HG03521 (cell line): ENCODE data around the gene NAPB.
A peak's percentile ranks its signal among the peaks of the same experiment; 100 is the strongest.
"Not testable (repeated sequence)": the region's sequence is repeated elsewhere in the genome, so short reads cannot be mapped to it uniquely, and the experiment has no call there.

Source experiments
- ATAC-seq: cut with Tn5 transposase; IDR thresholded peaks from one replicate; pipeline ENCODE4 v1.9.1; 2021; ENCODE audit warnings: mild to moderate bottlenecking, moderate library complexity; ENCODE audit not compliant: unreplicated experiment

The NAPB gene

DNA sequence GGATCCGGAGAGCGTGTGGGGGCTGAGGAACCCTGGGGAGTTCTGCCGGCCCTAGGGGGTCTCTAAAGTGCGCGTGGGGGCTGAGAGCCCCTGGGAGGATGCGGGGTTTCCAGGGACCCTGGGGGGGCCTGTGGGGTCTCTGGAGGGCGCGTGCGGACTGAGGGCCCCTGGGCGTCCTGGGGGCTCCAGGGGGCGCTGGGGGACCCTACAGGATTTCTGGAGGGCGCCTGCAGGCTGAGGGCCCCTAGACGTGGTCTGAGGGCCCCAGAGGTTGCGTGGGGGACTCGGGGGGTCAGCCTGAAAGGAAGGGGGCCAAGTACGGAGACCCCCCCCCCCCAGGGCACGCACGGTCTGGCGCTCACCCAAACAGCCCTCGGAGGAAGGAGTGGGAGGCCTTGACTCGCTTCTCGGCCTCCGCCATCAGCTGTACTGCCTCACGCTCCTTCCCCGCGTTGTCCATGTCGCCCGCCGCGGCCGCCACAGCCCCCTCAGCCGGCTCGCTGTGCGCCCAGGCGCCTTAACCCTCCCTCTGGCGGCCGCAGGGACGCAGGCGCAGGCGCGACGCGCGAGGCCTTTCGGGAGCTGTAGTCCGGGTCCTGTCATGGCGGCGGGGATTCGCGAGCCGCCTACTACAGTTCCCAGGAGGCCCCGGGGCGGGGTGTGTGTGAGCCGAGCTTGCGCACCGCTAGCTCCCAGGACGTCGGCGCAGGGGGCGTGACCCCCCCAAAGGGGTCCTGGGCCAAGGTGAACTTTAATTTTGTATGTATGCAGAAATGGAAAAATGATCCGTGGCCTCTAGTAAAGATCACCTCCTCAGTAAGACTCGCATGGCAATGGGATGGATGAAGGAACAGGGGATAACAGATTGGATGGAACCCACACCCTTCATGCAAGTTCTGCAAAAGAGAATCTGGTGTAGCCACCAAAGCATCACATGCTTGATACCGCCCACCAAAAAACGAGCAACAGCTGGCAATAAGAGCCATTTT, at the start of gene NAPB:
Gene NAPB, minus strand, starts transcription at position 546 of the 989 bp plus-strand sequence. Its CDS starts 86 bp downstream, at position 460.
- peak; percentile 96 for ATAC-seq

DNA sequence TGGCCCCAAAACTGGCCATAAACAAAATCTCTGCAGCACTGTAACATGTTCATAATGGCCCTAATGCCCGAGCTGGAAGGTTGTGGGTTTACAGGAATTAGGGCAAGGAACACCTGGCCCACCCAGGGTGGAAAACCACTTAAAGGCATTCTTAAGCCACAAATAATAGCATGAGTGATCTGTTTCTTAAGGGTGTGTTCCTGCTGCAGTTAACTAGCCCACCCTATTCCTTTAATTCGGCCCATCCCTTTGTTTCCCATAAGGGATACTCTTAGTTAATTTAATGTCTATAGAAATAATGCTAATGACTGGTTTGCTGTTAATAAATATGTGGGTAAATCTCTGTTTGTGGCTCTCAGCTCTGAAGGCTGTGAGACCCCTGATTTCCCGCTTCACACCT, 45.7 kb upstream of the NAPB start:
- not testable (repeated sequence) for ATAC-seq

DNA sequence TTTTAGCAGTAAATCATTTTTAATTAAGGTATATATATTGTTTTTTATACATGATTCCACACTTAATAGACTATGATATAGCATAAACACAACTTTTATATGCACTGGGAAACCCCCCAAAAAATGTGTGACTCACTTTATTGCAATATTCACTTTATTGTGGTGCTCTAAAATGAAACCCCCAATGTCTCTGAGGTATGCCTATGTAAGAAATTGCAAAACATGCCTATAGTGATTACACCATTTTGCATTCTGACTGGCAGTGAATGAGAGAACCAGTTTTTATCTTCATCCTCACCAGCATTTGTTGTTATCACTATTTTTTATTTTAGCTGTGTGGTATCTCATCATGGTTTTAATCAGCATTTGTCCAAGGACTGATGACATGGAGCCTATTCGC, 39.9 kb upstream of the NAPB start:
- no peak for ATAC-seq

DNA sequence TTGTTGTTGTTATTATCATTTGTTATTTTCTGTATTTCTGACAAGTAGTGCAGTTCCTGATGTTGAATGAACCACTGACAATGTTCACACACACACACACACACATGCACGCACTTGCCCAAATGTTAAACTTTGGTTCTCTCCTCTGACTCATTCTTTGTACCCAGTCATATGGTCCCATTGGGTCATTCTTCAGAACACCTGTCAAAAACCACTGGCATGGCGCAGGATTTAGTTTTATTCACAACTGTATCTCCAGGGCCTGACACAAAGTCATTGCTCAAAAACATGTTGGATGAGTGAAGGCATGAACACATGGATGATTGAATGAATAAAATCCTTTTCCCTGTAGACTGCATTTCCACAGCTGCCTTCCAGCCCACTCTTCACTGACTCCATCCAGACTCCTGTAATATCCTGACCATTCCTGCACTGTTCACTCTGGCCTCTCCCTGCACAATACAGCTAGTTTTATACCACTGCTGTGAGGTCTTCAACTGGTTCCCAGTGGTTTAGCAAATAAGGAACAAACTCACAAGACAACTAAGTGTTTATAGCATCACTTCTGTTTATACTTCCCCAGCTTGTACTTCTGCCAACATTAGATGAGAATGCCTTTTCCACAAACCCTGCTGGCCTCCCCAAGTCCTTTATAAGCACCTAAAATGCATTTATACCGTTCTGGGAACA, 38.3 kb upstream of the NAPB start:
- ATAC-seq: no peak

DNA sequence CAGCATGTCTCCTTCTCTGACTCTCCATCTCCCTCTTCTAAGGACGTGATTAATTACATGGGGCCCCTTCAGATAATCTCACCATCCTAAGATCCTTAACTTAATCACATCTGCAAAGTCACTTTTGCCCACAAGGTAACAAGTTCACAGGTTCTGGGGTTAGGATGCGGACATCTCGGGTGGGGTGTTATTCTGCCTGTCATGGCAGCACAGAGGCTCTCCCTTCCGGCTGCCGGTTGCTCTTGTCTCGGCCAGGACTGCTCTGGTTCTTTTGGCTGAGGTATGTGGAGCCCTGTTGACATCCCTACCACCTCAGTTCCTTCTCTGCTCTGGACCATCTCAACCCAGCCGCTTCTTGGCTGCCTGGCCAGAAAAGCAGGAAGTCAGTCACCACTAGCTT, 35.6 kb upstream of the NAPB start:
- no peak for ATAC-seq

DNA sequence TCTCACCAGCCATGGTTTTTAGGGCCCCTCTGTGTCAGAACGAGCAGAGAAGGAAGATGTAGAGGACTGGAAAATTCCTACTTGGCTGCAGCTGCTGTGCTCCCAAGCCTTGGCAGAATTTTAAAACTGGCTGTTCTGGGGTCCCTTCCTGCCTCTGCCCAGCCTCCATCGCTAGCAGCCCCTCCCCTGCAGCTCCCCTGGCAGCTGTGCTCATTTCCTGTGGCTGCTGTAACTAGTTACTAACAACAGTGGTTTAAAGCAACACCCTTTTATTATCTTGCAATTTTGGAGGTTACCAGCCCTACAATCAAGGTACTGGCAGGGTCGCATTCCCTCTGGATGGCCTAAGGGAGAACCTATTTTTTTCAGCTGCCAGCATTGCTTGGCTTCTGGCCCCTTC, 35.1 kb upstream of the NAPB start:
- ATAC-seq: no peak

DNA sequence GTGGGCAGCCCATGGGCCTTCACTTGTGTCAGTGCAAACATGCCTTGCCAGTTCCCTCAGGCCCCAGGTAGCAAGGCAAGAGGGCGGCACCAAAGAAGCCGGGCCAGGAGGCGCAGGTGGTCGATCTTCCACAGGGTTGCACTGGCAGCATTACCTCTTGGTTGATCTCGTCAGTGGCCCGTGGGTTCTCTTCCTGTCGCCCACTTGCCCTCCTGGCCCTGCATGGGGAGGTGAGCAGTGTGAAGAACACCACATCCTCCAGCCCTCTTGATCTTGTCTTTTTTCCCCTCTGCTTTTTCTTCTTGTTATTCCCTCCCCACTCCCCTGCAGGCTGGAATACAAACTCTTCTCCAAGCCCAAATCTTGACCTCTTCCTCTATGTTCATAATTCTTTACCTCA, 34.4 kb upstream of the NAPB start:
- no peak for ATAC-seq

DNA sequence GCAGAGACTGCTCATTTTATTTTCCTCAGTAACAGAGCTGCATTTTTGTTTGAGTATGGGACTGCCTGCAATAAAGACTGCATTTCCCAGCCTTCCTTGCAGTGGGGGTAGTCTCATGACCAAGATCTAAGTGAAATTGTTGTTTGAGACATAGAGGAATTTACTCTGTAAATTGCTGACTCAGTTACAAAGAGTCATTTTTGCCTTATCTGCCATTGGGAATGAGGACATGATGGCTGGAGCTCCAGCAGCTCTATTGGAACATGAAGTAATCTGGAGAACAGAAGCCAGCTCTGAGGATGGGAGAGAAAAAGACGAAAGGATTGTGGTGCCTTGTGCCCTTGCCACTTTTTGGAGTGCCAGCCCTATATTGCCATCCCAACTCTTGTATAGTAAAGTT, 33.5 kb upstream of the NAPB start:
- no peak for ATAC-seq

DNA sequence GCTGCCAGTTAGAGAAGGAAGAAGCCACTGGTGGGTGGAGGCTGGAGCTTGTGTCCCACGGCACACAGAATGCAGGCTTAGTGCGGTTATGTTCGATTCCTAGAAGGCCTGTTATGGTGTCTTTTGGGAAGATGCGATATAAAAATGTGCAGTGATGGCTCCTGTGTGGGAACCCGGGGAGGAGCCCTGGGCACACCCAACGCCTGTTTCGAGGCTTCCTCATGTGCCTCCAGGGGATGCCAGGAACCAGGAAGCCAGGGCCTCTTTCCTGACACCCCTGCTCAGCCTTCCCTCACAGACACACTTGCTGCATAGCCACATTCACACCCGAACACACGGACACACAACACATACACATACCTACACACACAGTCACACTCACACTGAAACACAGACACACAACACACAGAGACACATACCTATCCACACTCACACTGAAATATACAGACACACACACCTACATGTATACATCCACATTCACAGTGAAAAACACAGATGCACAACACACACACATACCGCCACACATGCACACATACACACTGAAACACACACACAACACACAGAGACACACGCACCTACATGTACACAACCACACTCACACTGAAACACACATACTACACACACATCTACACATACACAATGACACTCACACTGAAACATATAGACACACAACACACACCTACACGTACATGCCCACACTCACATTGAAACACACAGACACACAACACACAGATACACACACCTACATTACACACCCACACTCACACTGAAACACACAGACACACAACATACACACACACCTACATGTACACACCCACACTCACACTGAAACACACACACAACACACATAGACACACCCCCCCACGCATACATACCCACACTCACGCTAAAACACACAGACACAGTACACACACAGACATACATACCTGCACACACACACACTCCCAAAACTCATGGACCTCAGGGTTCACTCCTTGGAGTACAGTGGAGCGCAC, 32.6 kb upstream of the NAPB start:
- no peak for ATAC-seq

DNA sequence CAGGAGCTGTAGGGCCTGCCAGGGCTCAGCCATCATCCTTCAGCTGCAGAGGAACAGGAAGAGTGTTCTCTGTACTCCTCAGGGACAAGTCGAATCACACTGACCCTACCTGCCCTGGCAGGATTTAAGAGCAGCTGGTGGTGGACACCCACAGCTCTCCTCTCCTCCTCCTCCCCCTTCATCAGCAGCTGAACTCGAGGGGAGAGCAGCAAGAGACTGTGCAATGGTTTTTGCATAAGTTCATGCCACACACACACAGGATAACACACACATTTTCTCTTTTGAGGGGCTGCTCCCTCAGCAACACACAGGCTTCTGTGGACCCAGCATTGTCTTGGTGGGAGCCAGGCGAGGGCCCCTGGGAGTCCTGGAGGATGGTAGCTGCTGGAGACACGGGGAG, 31.5 kb upstream of the NAPB start, which contains the start of gene CST11:
Gene CST11, minus strand, starts transcription at position 101 of the 400 bp plus-strand sequence. Its CDS starts 65 bp downstream, at position 36.
- ATAC-seq: no peak

DNA sequence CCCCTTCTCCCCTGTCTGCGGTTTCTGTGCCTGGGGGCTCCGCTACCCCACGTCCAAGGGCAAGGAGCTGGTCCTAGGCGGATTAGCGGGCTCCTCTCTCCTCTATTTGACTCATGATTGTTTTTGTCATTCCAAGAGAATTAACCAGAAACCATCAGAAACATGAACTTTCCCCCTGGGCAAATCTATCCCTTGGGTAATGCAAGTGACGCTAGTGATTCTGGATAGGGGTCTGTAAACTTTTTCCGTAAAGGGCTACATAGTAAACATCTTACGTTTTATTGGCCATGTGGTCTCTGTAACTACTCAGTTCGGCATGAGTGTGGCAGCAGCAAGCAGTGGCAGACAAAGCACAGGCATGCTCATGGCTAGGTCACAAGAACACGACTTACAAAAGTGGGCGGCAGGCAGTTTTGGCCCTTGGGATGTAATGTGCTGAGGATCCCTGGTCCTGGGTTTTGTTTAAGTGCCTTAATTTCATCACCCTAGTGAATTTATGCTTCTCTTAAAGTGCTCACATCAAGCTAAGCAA, 30.7 kb upstream of the NAPB start:
- ATAC-seq: no peak

DNA sequence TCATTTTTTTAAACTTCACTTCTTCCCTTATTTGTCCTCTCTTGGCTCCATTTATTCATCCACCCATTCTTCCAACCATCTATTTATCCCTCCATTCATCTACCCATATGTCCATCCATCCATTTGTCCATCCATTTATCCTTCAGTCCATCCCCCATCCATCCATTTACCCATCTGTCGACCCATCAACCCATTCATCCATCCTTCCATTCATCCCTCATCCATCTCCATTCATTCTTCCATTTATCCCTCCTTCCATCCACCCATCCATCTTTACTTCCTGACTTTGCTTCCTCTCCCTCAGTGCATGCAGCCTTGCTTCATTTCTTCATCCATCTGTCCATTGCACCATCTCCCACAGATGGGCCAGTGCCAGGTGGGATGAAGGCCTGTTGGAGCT, 29.6 kb upstream of the NAPB start:
- no peak for ATAC-seq

DNA sequence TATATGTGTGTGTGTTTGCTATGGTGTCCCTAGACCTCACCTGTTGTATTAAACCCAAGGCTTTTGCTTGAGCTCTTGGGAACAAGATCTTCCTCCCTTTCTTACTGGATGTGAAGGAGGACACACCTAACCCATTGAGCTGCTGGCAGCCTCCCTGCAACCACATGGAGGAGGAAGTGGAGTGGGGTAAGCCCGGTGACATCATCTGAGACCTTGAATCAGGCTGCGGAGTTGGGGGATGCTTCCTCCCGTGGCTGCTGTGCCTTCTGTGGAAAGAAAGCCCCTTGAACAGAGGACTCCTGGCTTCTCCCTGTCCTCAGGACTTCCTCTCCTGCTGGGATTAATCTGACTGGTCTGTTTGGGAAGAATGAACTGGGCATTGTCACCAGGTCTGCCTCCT, 28.1 kb upstream of the NAPB start:
- ATAC-seq: no peak

DNA sequence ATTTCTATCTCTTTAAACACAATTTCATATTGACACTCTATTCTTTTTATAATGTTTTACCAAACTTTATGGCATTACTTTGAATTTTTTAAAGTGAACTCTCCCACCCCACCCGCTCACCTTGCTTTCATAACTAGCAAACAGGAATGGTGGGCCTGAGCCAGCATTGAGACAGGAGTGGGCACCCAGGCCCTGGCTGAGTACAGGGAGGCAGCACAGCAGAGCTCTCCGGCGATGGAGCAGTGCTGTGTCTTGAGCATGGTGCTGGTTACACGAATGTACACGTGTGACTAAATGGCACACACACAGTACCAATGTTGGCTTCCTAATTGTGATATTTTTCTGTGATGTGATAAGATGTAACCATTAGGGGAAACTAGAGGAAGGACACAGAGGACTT, 26.9 kb upstream of the NAPB start:
- ATAC-seq: no peak

DNA sequence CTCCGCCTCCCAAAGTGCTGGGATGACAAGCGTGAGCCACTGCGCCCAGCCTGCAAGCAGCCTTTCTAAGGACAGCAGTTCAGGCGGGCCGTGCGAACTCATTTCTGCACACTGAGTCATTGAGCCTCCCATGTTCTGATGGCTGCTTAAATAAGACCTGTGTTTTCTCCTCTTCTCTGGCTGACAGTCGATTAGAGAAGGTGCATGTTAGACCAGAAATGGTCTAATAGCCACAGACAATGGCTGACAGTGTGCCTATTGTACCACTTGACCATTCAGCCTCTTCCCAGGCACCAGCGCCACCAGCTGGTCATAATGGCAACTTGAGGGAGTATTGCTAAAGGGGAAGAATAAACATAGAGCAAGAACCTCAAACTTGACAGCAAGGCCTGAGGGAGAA, 25.2 kb upstream of the NAPB start:
- ATAC-seq: no peak

DNA sequence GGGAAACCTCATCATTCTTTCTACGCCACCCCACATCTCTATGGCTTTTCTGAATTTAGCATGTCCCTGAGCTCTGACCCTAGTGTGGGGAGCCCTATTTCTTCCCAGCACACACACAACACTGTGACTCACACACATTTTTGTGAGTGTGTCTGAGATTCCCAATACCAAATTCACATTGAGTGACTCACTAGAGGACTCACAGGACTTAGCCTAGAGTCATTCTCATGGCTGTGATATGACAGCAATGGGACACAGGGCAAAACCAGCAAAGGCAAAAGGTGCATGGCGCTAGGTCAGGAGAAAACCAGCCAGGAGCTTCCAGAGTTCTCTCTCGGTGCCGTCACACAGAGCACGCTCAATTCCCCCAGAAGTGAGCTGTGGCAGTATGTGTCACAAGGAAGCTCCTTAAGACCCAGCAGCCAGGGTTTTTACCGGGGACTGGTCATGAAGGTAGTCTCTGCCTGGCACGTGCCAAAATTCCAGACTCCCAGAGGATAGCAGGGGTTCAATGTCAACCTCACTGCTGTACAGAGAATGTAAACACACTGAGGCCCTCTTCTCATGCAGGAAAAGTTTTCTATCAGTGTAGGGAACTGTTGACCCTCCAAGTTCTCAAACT, 24.4 kb upstream of the NAPB start:
- ATAC-seq: no peak

DNA sequence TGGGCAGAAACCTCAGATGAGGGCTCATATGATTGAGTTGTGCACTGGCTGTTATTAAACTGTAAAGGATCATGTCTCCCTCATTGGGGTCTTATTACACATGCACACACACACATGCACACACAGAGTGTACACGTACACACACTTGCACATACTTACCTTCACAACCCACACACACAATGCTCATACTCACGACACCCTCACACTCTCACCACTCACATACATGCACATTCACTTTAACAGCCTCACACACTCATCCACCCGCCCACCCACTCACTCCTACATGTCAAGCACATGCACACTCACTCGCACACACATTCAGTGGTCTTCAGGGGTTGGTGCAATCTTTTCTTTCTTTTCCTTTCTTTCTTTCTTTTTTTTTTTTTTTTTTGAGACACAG, 23.6 kb upstream of the NAPB start:
- ATAC-seq: no peak

DNA sequence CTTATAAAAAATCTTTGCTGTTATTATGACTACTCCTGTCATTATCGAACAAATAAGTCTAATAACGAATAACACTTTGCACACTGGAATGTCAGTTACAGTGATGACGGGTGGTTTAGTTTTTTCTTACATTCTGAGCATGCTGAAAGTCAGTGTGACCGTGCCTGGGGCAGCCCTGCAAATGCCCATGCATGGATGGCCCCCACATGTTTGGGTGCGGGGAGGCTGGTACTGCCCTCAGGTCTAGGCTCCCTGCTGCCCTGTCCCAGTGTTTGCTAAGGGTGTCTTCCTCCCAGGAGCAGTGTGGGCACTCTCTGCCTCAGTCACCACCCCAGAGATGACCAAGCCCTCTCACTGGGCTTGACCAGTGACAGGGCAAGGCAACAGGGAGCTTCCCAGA, 21.1 kb upstream of the NAPB start:
- no peak for ATAC-seq

DNA sequence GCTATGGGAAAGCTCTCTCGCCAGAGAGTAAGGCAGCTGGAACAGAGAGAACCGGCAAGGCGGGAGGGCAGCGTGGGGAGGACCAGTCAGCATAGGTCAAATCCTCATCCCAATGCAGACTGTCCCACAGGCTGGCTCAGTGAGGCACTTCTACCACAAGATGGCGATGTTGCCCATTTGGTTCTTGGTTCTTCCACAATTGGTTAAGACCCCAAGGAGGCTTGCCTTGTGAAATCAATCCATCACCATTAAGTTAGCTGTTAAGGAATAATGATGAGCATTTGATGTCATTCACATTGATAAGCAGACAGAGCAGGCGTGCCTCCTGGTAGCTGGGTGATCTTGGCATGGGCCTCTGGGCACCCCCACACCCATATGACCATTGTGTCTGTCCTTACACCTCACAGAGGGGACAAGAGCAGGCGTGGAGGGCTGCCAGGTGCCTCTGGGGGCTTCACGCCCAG, 20.6 kb upstream of the NAPB start:
- peak; percentile 67 for ATAC-seq

DNA sequence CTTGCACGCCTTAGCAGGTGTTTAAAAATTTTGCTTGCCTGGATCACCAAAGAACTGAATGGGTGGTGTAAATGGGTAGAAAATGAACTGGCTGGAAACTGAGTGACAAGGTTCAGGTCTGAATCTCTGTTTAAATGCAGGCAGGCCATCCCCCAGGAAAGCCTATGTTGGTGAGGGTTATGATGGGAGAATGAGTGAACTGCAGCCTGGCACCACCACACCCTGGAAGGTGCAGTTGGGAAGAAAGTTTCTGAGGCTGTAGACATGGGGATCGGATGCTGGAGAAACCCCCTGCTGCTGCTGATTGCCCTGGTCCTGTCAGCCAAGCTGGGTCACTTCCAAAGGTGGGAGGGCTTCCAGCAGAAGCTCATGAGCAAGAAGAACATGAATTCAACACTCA, 18.7 kb upstream of the NAPB start:
- ATAC-seq: no peak
